Neural crest cell (in vitro differentiated cells): ENCODE data around the gene GABRR2. TPM values are rescaled to one million over a fixed set of nuclear protein-coding genes. Genes with fewer than 3 reads are reported as not detected.

Experiments used
- DNase-seq: peaks from one replicate; pipeline ENCODE4 v3.0.0; 2021; ENCODE audit warnings: low read depth, mixed read lengths, low spot score
- H3K27ac Mint-ChIP-seq: one replicate; pipeline ENCODE4 v1.8.0; 2021; ENCODE audit warnings: mild to moderate bottlenecking, mixed read lengths; ENCODE audit not compliant: unreplicated experiment
- H3K27me3 Mint-ChIP-seq: 2 replicates; pipeline ENCODE4 v1.8.0; 2021; ENCODE audit warnings: low read depth, mild to moderate bottlenecking, mixed read lengths
- H3K36me3 Mint-ChIP-seq: 2 replicates; pipeline ENCODE4 v1.8.0; 2021; ENCODE audit warnings: low read depth, mild to moderate bottlenecking, mixed read lengths
- H3K4me1 Mint-ChIP-seq: 2 replicates; pipeline ENCODE4 v1.8.0; 2021; ENCODE audit warnings: mixed read lengths
- H3K4me3 Mint-ChIP-seq: one replicate; pipeline ENCODE4 v1.8.0; 2021; ENCODE audit warnings: mild to moderate bottlenecking, mixed read lengths
- H3K9me3 Mint-ChIP-seq: 2 replicates; pipeline ENCODE4 v1.8.0; 2021; ENCODE audit warnings: mixed read lengths
- CTCF ChIP-seq: fragments of 200-600 bp; sonication (generic); conservative IDR thresholded peaks from 2 replicates; pipeline ENCODE4 v1.5.0; 2021; ENCODE audit warnings: antibody characterized with exemption, mild to moderate bottlenecking
- total RNA-seq: library from RNA; stranded (reverse); gene quantifications from 2 replicates; pipeline ENCODE4 v1.2.1, GENCODE V29; 2021

The GABRR2 gene
- total RNA-seq, 1 donor from 2014 or later: 0.51 TPM

GRCh38 chr6:89302936-89303335 lies 12.2 kb downstream of the GABRR2 start:
- Mint-ChIP-seq H3K36me3 (no peaks in the 10 kb centered on the region), H3K9me3 (peaks cover 8% of the 10 kb centered on the region), H3K27ac (no peak overlapping the region), H3K4me3 (no peak overlapping the region), H3K4me1 (peaks cover 16% of the 10 kb centered on the region), H3K27me3 (no peaks in the 10 kb centered on the region)
- TF ChIP-seq CTCF: no peak
- no peak for DNase-seq

- Mint-ChIP-seq H3K9me3 (peaks cover 8% of the 10 kb centered on the region), H3K27me3 (no peaks in the 10 kb centered on the region), H3K4me3 (no peak overlapping the region), H3K27ac (no peak overlapping the region), H3K36me3 (no peaks in the 10 kb centered on the region), H3K4me1 (peaks cover 18% of the 10 kb centered on the region)
- no peak for DNase-seq
- TF ChIP-seq CTCF: no peak
Measured at GRCh38 chr6:89302195-89302770, 12.8 kb downstream of the GABRR2 start.

GRCh38 chr6:89301586-89302194 lies 13.4 kb downstream of the GABRR2 start:
- Mint-ChIP-seq H3K4me1 (peaks cover 18% of the 10 kb centered on the region), H3K27me3 (no peaks in the 10 kb centered on the region), H3K36me3 (no peaks in the 10 kb centered on the region), H3K9me3 (peaks cover 8% of the 10 kb centered on the region), H3K27ac (no peak overlapping the region), H3K4me3 (no peak overlapping the region)
- DNase-seq: no peak
- TF ChIP-seq CTCF: no peak

- DNase-seq: no peak
- no peak overlapping the region for H3K4me3 Mint-ChIP-seq
- peaks cover 8% of the 10 kb centered on the region for H3K9me3 Mint-ChIP-seq
- H3K36me3 Mint-ChIP-seq: no peaks in the 10 kb centered on the region
- H3K27ac Mint-ChIP-seq: no peak overlapping the region
- peak; percentile 33 for TF ChIP-seq CTCF
- H3K27me3 Mint-ChIP-seq: no peaks in the 10 kb centered on the region
- peaks cover 18% of the 10 kb centered on the region for H3K4me1 Mint-ChIP-seq
Measured at GRCh38 chr6:89299466-89299850, 15.6 kb downstream of the GABRR2 start.

- no peaks in the 10 kb centered on the region for H3K36me3 Mint-ChIP-seq
- DNase-seq: no peak
- H3K27ac Mint-ChIP-seq: no peak overlapping the region
- peaks cover 18% of the 10 kb centered on the region for H3K4me1 Mint-ChIP-seq
- H3K9me3 Mint-ChIP-seq: peaks cover 8% of the 10 kb centered on the region
- no peak overlapping the region for H3K4me3 Mint-ChIP-seq
- no peaks in the 10 kb centered on the region for H3K27me3 Mint-ChIP-seq
- no peak for TF ChIP-seq CTCF
Measured at GRCh38 chr6:89298680-89299465, 16.2 kb downstream of the GABRR2 start.
